GOT3 (cell line): ENCODE data around the gene NSL1.
"Not testable (repeated sequence)": the region's sequence is repeated elsewhere in the genome, so short reads cannot be mapped to it uniquely, and the experiment has no call there.

ENCODE experiments used
- DNase-seq: peaks from one replicate; lab custom pipeline; 2025; ENCODE audit warnings: mixed read lengths; lab: John Stamatoyannopoulos, UW

Gene NSL1

GRCh38 chr1:212749821-212750535 is 41.6 kb downstream of the NSL1 start:
- DNase-seq = no peak

DNA sequence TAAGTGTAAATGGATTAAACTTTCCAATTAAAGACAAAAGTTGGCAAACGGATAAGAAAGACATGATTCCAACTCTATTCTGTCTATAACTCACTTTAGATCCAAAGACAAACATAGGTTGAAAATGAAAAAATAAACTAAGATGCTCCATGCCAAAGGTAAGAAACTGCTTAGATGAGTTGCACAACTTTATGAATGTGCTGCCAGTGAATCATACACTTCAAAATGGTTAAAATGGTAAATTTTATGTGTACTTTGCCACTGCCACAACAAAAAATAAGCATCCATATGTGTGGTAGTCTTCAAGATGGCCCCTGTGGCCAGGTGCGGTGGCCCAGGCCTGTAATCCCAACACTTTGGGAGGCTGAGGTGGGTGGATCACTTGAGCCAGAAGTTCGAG is 45.0 kb downstream of the NSL1 start:
- no peak for DNase-seq

- no peak for DNase-seq
Observed at GRCh38 chr1:212745303-212745702, 46.3 kb downstream of the NSL1 start.

GRCh38 chr1:212743901-212744475 is 47.6 kb downstream of the NSL1 start:
- DNase-seq = no peak

GRCh38 chr1:212738330-212738729 is 53.2 kb downstream of the NSL1 start:
- DNase-seq = no peak

DNA sequence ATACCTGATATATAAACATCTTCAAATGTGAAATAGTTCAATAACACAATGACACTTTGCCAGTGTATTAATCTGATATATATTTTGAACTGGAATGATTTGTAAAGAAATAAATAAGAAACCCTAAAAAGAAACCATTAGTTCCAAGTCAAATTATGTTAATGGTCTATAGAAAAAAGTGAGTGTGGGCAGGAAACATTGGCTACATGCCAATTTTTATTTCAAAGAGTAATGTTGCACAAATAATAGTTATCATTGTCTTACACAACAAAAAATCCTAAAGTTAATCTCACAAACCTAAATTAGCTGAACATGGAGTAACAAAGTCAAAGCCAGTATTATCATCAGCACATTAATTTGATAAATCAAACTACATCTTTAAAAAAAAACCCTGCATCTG is 54.0 kb downstream of the NSL1 start:
- DNase-seq = no peak

DNA sequence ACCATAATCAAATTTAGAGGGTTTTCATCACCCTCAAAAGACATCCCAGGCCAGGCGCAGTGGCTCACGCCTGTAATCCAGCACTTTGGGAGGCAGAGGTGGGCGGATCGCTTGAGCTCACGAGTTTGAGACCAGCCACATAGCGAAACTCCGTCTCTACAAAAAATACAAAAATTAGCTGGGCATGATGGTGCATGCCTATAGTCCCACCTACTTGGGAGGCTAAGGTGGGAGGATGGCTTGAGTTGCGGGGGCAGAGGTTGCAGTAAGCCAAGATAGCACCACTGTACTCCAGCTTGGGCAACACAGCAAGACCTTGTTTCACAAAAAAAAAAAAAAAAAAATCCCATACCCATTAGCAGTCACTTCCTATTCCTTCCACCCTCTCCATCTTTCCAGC is 58.5 kb downstream of the NSL1 start:
- no peak for DNase-seq

DNA sequence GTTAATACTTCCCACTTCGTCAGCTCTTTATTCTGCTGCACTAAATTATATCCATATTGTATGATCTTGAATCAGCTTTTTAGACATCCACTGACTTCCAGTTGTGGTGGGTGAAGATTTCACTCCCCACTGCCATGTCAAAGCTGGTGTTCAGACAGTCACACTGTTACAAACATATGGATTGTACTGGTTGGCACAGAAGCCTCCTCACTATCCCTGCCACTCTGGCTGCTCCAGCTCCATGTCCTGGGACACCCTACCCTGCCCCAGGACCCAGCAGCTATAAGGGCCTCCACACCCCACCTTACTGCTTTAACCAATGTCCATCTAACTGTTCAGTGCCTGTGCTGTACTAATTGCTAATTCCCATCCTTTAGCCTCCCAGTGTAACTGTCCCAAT is 59.9 kb downstream of the NSL1 start:
- no peak for DNase-seq

DNA sequence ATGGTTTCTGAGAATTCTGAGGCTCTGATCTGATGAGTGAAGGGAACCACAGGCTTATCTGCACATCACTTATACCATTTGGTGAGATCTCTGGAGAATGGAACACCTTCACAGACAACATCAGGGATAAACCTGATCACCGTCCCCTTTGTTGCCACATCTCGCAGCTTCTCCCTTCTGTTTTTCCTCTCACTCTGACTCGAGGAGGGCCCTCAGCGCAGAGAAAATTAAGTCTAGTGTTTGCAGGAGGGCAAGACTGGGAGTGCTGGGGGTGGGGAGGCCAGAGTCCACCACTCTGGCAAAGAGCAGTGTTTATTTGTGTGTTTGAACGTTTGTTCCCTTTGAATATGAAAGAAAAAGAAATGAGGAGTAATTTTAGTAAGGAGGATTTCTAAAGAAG is 63.0 kb downstream of the NSL1 start:
- DNase-seq = no peak

DNA sequence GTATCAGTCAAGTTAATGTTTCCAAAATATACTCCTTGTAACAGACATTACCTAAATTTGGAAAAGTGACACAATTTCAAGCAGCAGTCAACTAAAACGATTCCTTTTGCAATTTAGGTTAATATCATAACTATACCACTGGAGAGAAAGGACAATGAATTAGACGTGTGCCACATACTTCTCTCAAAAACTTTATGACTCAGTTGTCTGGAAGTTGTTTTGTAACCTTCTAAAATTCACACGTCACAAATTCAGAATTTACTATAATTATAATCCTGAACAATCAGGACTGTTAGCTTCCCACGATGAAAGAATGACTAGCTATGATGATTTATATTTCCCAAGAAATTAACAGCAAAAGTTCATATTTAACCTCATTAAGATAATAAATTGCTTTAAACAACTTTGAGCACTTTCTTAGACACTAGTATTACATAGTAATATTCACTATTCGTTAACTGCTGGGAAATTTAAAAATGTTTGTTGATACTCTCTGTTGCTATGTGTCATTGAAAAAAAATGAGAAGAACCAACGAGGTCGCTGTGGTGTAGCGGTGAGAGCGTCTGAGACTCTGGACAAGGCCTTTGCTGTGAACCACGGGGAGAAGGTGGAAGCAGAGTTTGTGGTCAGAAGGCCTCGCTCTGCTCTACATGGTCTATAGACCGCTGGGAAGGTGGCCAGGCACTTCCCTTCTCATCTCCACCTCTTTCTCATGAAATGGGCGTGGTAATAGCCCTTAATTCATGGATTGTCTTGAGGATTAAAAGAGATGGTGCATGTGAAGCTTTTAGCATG is 64.0 kb downstream of the NSL1 start:
- no peak for DNase-seq

GRCh38 chr1:212724679-212725078 is 66.9 kb downstream of the NSL1 start:
- DNase-seq = not testable (repeated sequence)

DNA sequence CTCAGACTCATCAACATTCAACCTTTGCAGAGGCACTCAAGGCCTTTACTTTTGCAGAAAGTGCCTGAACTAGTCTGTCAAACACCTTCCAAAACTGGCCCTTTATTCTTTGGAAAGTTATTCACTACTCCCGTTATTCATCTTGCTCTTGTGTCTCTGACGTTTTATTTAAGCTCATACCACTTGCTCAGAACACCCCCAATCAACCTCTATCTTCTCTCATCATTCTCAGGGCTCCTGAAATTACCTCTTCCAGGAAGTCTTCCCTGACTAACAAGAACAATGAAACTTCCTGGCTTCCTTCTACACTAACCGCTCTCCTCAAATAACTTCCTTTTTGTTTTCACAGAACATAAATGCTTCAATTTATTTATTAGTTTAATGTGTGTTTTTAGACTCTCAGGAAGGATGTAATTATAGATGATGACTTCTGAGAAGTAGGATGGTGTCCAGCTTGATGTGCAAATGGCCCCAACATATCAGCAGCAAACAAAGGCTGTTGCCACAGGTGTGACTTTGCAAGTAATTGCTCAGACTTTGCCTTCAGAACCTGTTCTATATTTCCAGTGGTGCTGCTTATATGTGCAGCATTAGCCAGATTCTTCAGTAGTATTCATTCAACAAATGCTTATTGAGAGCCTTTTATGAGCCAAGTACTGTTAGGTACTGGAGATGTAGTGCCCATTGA is 69.2 kb downstream of the NSL1 start:
- DNase-seq = no peak

DNA sequence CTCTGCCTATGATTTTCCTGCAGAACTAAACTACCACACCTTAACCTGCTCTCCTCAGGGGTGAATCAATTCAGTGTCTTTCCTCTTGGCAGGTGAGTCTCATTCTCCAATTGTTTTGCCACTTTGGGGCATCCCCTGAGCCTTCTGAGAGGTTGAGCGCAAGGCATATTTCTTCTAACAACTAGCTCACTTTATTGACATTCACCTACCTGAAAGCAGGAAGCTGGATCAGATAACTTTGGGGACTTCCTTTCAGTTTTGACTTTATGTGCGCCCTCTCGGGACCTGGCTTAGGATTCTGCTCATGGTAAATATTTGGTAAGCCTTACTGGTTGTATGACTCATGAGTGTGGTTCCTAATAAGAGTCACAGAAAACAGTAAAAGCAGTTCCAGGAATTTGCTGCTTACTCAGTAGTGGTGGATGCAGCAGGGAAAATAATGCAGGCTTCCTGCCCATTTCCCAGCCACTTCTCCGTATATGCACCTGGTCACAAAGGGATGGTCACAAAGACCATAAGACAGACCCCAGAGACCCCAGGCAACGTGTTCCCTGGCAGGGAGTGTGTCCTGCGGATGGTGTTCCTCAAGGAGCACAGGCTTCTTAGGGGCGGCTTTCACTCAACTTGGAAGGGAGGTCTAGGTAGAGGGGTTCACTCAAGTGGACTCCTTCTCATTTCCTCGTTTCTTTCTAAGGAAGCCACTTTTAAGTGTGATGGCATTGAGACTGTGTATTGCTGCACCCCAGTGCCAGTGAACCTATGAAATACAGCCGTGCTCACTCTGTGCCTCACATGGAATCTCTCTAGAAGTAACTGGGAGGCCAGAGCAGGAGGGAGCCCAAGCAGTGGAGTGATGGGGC is 70.0 kb downstream of the NSL1 start:
- no peak for DNase-seq

GRCh38 chr1:212719633-212720032 is 71.9 kb downstream of the NSL1 start:
- no peak for DNase-seq

DNA sequence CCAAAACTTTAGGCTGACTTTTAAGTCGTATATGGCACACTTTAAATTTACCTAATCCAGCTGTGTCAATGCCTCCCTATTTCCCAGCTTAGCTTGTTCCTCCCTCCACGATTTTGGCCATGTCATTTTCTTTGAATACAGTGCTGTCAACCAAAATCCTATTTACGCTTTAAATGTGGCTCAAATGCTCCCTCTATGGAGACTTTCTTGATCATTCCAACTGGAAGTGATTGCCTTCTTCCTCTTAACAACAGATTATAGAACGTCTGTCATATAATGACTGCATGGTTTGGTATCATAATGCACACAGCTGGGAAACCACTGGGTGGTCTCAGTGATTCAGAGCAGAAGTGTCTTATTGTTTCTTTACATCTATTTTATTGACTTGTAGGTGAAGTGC is 73.1 kb downstream of the NSL1 start:
- no peak for DNase-seq

DNA sequence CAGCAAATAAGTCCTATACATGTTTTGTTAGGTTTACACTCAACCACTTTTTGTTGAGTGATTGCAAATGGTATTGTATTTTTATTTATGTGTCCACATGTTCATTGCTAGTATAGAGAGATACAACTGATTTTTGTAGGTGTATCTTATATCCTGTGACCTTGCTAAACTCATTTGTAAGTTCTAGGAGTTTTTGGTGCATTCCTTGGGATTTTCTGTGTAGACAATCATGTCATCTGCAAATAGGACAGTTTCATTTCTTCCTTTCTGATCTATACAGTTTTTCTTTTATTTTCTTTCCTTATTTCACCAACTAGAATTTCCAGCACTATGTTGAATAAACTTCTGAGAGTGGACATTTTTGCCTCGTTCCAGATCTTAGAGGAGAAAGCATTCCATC is 75.4 kb downstream of the NSL1 start:
- DNase-seq = no peak

DNA sequence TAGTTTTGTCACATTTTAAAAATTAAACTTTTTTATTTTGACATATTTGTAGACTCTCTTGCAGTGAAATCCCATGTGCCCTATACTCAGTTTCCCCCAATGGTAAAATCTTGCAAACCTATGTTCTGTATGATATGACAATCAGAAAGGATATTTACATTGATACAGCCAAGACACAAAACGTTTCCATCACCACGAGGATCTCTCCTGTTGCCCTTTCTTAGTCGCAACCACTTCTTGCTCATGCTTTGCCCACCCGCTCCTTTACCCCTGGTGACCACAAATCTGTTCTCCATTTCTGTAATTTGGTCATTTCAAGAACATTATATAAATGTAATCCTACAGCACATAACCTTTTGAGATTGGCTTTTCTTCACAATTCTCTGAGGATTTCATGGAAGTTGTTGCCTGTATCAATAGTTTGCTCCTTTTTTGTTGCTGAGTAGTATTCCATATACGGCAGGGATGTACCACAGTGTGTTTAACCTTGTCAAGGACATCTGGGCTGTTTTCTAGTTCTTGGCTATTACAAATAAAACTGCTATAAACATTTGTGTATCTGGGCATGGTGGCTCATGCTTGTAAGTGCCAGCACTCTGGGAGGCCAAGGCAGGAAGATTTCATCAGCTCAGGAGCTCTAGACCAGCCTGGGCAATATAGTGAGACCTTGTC is 78.0 kb downstream of the NSL1 start:
- DNase-seq = no peak

GRCh38 chr1:212712451-212713303 is 78.9 kb downstream of the NSL1 start:
- DNase-seq = no peak

- not testable (repeated sequence) for DNase-seq
Observed at GRCh38 chr1:212711974-212712373, 79.6 kb downstream of the NSL1 start.

- no peak for DNase-seq
Observed at GRCh38 chr1:212710566-212710965, 81.0 kb downstream of the NSL1 start.
